ENCODE measurements around the gene DPF1.

DPF1 gene

GRCh38 chr19:38196245-38196837, 27.7 kb downstream of the DPF1 start:
- DNase-seq = no peak

- no peak for DNase-seq
These were observed 28.8 kb downstream of the DPF1 start for GRCh38 chr19:38195237-38195636.

- no peak for DNase-seq
These were observed 29.8 kb downstream of the DPF1 start for GRCh38 chr19:38194061-38194701.

- no peak for DNase-seq
These were observed 30.6 kb downstream of the DPF1 start for GRCh38 chr19:38193445-38193844.

GRCh38 chr19:38191747-38192146, 32.3 kb downstream of the DPF1 start:
- DNase-seq = no peak

GRCh38 chr19:38190793-38191192, 33.2 kb downstream of the DPF1 start:
- DNase-seq = no peak

GRCh38 chr19:38190061-38190460, 34.0 kb downstream of the DPF1 start:
- DNase-seq = no peak

- DNase-seq = no peak
These were observed 38.5 kb downstream of the DPF1 start for GRCh38 chr19:38185562-38185961.

GRCh38 chr19:38184815-38185214, 39.2 kb downstream of the DPF1 start:
- DNase-seq = no peak

- no peak for DNase-seq
These were observed 40.6 kb downstream of the DPF1 start for GRCh38 chr19:38183251-38183897.

GRCh38 chr19:38182536-38183210, 41.3 kb downstream of the DPF1 start:
- DNase-seq = no peak

- no peak for DNase-seq
These were observed 44.0 kb downstream of the DPF1 start for GRCh38 chr19:38180071-38180470.

GRCh38 chr19:38175422-38175821, 48.6 kb downstream of the DPF1 start:
- no peak for DNase-seq

- no peak for DNase-seq
These were observed 50.6 kb downstream of the DPF1 start for GRCh38 chr19:38173291-38174041.

- DNase-seq = no peak
These were observed 52.0 kb downstream of the DPF1 start for GRCh38 chr19:38172001-38172400.

- DNase-seq = no peak
These were observed 53.7 kb downstream of the DPF1 start for GRCh38 chr19:38170334-38170733.

- no peak for DNase-seq
These were observed 55.4 kb downstream of the DPF1 start for GRCh38 chr19:38168637-38169036.

- DNase-seq = no peak
These were observed 58.7 kb downstream of the DPF1 start for GRCh38 chr19:38165335-38165734.

GRCh38 chr19:38164526-38164925, 59.5 kb downstream of the DPF1 start:
- no peak for DNase-seq

GRCh38 chr19:38163419-38164290, 60.4 kb downstream of the DPF1 start:
- DNase-seq = no peak

- DNase-seq = no peak
These were observed 61.4 kb downstream of the DPF1 start for GRCh38 chr19:38162632-38163031.

GRCh38 chr19:38162094-38162493, 61.9 kb downstream of the DPF1 start:
- DNase-seq = no peak

Measured in KG1 (cell line).